A172 (cell line): ENCODE data around the gene GRIK4. TPM values are rescaled to one million over a fixed set of nuclear protein-coding genes. Genes with fewer than 3 reads are reported as not detected.
"Not testable (repeated sequence)": the region's sequence is repeated elsewhere in the genome, so short reads cannot be mapped to it uniquely, and the experiment has no call there.

ENCODE experiments used
- DNase-seq: peaks from one replicate; pipeline ENCODE4 v3.0.0-alpha.2; 2015; ENCODE audit warnings: low spot score
- total RNA-seq: library from RNA; depleted of rRNA; stranded (reverse); fragments of >200 nt; shearing (Covaris generic); gene quantifications from 2 replicates; pipeline ENCODE4 v1.2.3, GENCODE V29; 2014

The GRIK4 gene
- total RNA-seq, 1 experiment from 2014 or later, result not detected

GRCh38 chr11:120995184-120995583, 483.6 kb downstream of the GRIK4 start:
- no peak for DNase-seq

- DNase-seq, result no peak
These were observed 485.4 kb downstream of the GRIK4 start for GRCh38 chr11:120996973-120997372.

- DNase-seq, result no peak
These were observed 487.0 kb downstream of the GRIK4 start for GRCh38 chr11:120998581-120998980.

DNA sequence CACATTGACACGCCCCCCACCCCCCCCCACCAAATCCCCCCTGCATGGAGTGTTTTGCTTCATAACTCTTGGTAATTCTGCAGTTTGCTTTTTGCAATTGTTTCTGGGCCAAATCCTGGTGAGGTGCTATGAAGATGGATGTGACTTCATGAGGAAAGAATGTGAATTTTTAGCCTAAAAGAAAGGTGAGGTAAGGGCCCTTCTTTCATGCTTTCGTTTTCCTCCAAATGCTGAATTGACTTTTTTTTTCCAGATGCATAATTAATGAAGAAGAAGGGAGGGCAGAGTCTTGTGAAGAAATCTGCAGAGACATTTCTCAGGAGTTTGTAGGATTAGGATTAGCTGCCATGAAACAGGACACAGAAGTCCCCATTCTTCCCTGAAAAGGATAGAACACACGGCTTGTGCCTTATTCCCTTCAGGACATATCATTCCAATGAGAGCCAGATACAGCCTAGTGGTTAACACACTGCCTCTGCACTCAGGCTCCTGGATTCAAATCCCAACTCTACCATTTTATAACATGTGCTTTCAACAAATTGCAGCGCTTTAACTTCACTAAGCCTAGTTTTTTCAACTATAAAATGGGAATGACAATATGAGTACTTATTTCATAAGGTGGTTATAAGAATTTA, 492.8 kb downstream of the GRIK4 start:
- no peak for DNase-seq

- no peak for DNase-seq
These were observed 495.4 kb downstream of the GRIK4 start for GRCh38 chr11:121006922-121007321.

DNA sequence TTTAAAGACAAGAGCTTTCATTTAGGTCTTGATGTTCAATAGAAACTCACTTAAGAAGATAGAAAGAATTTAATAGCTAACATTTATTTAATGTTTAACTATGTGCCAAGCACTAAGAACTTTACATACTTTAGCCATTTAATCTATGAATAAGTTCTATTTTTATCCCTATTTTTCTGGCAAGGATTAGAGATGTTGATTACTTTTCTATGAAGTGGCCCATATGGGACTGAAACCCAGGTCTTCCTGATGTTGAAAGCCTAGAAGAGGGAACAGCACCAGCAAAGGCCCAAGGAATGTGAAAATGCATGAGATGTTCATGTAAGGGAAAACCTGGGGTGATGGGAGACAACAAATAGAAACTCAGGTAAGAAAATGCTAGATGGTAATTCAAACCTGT, 497.0 kb downstream of the GRIK4 start:
- no peak for DNase-seq

GRCh38 chr11:121012091-121012490, 500.5 kb downstream of the GRIK4 start:
- no peak for DNase-seq

DNA sequence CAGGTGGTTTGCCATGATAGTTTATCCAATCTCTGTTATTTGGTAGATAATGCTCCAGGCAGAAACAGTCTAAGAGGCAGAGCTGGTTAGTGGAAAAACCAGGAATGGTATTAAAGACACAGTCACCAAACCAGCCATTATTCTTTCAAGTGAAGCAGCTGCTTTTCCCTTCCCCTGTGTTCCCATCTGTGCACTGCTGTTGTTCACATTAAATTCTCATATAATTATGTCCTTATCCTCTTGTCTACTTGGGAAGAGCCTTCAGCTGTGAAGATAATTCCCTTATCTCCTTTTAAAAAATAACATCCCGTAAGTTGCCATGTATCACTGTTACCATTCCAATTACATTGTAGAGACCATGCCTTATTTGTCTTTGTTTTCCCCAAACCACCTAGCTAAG, 507.2 kb downstream of the GRIK4 start:
- no peak for DNase-seq

- not testable (repeated sequence) for DNase-seq
These were observed 510.2 kb downstream of the GRIK4 start for GRCh38 chr11:121021718-121022117.

DNA sequence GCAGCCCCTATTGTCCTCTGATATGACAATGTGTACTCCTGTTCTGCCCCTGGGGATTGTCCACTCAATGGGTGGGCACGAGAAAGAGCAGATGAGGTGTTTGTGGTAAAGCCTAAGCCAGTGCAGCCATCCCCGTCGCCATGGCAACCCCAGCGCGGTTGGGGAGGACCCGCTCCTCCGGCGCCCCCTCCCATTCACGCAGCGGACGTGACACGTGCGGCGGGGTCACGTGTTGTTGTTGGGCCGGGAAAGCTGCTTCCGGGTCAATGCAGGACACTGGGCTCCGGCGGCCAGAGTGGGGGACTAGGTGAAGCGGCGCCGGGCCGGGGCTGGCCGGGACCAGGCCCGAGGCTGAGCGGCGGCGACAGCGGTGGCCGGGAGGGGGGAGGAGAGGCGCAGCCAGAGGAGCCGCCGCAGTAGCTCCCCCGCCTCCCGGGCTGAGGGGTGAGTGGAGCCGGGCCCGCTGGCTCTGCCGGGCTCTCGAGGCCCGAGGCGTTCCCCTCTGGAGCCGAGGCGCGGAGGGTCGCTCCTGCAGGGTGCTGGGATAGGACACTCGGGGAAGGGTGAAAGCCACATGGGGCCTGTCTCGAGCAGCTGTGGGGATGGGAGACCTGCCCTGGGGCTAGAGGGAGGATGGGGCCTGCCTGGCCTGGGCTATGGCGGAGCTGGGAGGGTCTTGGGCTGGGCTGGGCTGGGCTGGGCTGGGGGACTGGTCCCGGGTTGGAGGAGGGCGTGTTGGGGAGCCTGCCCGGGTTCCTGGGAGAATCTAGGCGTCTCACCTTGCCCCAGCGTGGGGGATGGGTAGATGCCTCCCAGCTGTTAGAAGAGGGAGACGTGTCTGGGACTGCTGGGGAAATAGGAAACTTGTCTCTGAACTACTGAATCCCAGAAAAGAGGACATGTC, 512.6 kb downstream of the GRIK4 start, which contains the start of gene TBCEL:
TBCEL (plus strand) TSS at position 255 of the 904 bp plus-strand sequence. CDS start 21,589 bp downstream, outside the sequence.
- DNase-seq, result peak; percentile 42

DNA sequence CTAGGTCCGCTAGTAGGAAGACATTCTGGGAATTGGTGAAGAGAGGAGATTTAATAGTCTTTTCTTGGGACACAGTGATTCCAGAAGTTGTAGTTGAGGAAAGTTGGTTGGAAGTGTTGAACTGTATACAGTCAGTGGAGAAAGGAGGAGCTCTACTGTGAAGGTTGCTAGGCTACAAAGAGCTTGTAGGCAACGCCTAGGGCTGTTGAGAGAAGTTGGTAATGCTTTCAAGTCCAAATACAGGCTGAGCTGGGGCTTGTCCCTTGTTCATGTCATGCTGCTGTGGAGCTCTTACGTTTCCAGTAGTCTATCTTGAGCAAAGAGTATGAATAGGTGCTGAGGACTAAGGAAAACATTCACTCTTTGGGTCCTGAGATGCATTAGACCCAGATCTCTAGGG, 513.4 kb downstream of the GRIK4 start:
- DNase-seq, result no peak

- no peak for DNase-seq
These were observed 517.6 kb downstream of the GRIK4 start for GRCh38 chr11:121029153-121029552.

- no peak for DNase-seq
These were observed 518.4 kb downstream of the GRIK4 start for GRCh38 chr11:121029813-121030445.

GRCh38 chr11:121031167-121031566, 519.6 kb downstream of the GRIK4 start:
- no peak for DNase-seq

DNA sequence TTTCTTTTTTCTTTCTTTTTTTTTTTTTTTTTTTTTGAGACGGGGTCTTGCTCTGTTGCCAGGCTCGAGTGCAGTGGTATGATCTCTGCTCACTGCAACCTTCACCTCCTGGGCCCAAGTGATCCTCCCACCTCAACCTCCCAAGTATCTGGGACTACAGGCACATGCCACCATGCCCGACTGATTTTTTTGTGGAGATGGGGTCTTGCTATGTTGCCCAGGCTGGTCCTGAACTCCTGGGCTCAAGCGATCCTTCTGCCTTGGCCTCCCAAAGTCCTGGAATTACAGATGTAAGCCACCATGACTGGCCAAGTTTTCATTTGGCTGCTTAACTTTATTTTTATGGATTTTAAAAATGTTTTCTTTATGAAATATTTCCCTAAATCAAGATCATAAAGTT, 520.1 kb downstream of the GRIK4 start:
- DNase-seq, result not testable (repeated sequence)

- no peak for DNase-seq
These were observed 521.0 kb downstream of the GRIK4 start for GRCh38 chr11:121032546-121032945.

GRCh38 chr11:121033635-121034034, 522.1 kb downstream of the GRIK4 start:
- no peak for DNase-seq

- DNase-seq, result no peak
These were observed 523.7 kb downstream of the GRIK4 start for GRCh38 chr11:121035169-121035755.

DNA sequence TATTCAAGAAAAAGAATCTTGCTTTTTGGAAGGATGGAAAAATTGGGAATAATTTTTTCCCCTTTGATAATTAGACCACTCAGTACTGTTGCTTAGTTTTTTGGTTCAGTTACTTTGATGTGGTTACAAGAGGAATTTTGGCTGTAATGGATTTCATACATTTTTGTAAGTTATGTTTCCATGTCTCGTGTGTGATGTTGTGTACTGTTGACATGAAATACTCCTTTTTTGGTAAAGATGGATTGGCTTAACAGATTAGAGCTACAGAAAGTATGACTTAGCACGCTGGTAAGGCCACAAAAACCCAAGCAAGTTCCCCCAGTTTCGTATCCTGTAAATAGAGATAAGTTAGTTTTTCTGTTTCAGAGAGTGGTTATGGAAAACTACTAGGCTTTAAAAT, 524.2 kb downstream of the GRIK4 start:
- DNase-seq, result no peak

GRCh38 chr11:121037016-121037415, 525.5 kb downstream of the GRIK4 start:
- DNase-seq, result no peak
